Measurements from ENCODE around the gene SELENOM. TPM values are rescaled to one million over a fixed set of nuclear protein-coding genes. Genes with fewer than 3 reads are reported as not detected.
A peak's percentile ranks its signal among the peaks of the same experiment; 100 is the strongest.

Gene SELENOM
- total RNA-seq, 1 donor: 152 TPM

GRCh38 chr22:31088233-31088986 lies 19.0 kb downstream of the SELENOM start:
- no peak overlapping the region for H3K4me3 ChIP-seq (ENCODE audit: low read depth, low read length)
- DNase-seq (ENCODE audit: low read depth): no peak
- no peak for TF ChIP-seq CTCF (IDR thresholded peaks at IDR 0.05; ENCODE audit: insufficient read depth, low read depth, low read length)

DNA sequence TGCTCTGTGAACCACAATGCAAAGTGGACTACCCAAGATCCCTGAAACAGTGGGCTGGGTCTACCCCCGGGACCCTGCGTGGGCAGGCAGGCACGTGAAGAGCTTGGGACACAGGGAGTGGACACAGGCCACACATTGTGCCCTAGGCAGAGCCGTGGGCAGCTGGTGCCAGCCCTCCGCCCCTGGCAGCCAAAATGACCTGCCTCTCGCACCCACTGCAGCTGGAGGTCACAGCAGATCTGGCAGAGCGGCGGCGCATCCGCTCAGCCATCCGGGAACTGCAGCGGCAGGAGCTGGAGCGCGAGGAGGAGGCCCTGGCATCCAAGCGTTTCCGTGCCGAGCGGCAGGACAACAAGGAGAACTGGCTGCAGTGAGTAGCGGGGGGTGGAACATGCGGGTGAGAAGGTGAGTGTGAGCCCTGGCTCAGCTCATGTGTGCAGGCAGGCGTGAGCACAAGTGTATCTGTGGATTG lies 19.6 kb downstream of the SELENOM start:
- DNase-seq (ENCODE audit: low read depth): no peak
- TF ChIP-seq CTCF (IDR thresholded peaks at IDR 0.05; ENCODE audit: insufficient read depth, low read depth, low read length): no peak
- no peak overlapping the region for H3K4me3 ChIP-seq (ENCODE audit: low read depth, low read length)

DNA sequence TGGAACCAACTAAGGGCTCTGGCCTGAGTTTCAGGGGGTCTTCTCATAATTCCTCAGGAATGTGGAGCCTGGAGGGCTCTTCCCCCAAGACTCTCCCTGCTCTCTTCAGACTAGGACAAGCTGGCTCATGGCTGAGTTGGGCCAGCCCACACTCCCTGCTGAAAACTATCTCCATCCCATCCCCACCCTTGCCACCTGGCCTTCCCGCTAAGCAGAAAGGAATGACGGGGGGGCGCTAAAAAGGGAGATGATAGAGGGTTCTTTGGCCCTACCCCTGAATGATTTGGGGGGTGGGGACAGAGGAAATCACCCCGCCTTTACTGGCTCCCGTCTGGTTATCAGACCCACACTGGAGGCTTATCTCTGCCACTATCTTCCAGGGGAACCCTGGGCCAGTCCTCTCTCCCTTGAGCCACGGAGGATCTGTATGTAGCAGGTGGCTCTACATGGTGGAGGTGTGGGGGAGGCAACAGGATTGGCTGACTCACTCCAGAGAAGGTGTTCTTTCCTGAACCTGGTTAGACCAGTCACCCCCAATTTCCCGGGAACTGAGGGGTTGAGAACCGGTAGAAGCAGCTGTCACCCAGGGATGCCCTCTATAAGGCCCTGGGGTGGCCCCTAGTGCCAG lies 20.6 kb downstream of the SELENOM start:
- no peak for TF ChIP-seq CTCF (IDR thresholded peaks at IDR 0.05; ENCODE audit: insufficient read depth, low read depth, low read length)

DNA sequence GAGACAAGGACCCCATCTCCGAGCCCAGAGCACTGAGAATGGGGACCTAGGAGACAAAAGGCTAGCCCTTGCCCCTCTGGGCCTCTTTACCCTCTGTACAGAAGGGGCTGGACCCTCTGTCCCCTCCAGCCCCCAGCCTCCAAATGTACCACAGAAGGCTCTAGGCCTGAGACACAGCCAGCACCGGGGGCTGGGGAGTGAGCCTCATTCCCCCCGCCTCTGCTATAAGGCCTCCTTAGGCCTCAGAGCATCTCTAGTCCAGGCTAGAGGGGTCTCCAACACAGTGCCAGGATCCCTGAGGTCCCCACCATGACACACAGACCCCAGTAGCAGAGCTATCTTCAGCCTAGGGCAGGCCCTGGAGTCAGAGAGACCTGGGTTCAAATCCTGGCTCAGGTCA lies 21.4 kb downstream of the SELENOM start:
- DNase-seq (ENCODE audit: low read depth): no peak
- H3K4me3 ChIP-seq (ENCODE audit: low read depth, low read length): no peak overlapping the region
- no peak for TF ChIP-seq CTCF (IDR thresholded peaks at IDR 0.05; ENCODE audit: insufficient read depth, low read depth, low read length)

More for the DNA sequence above, 20.6 kb downstream of the SELENOM start:
- H3K4me3 ChIP-seq (ENCODE audit: low read depth, low read length): no peak overlapping the region
- no peak for DNase-seq (ENCODE audit: low read depth)

- TF ChIP-seq CTCF (IDR thresholded peaks at IDR 0.05; ENCODE audit: insufficient read depth, low read depth, low read length): no peak
- H3K4me3 ChIP-seq (ENCODE audit: low read depth, low read length): peak overlapping the region; percentile 76
- no peak for DNase-seq (ENCODE audit: low read depth)
Observed at GRCh38 chr22:31085493-31085824, 21.9 kb downstream of the SELENOM start.

DNA sequence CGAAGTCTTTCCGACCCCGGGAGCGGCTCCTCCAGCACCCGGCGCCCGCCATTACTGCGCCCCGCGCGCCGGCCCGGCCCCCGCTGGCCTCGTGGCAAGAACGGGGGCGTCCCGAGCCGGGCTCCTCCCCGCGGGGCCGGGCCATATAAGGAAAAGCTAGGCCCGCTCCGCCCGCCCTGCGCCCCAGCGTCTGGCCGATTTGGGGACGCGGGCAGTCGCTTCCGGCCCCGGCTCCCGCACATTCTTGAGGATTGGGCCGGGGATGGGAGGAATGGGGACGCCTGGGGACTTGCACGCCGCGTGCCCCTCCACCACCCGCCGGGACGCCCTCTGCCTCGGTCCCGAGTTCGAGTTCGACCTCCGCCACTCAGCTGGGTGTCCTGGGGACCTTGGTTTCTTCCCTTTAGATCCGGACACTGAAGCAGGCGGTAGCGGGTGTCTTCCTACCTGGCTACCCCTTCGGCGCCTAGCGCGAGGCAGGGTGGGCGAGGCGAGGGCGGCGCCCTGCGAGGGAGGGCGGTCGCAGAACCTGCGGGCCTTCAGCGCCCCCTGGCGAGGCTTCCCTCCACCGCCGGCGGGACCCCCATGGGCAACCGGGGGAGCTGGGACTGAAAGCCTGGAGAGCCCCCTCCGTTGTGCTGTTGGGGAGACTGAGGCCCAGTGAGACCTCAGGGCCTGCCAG lies 22.4 kb downstream of the SELENOM start:
- peak; percentile 82 for DNase-seq (ENCODE audit: low read depth)
- H3K4me3 ChIP-seq (ENCODE audit: low read depth, low read length): peak overlapping the region; percentile 76
- peak; percentile 78 for TF ChIP-seq CTCF (IDR thresholded peaks at IDR 0.05; ENCODE audit: insufficient read depth, low read depth, low read length)
